Stimulated activated CD4-positive, alpha-beta T cell treated with anti-CD3 and anti-CD28 coated beads, Interleukin-1b, Interleukin-23, amount 100 ng/mL, for 4 hours (primary cell): ENCODE data around the gene ALDH1B1.

ENCODE experiments used
- DNase-seq, 2 donors: peaks; one replicate each; pipeline ENCODE4 v3.0.0-alpha.2; 2020; ENCODE audit warnings: low read depth in 2 of 2

ALDH1B1 gene

DNA sequence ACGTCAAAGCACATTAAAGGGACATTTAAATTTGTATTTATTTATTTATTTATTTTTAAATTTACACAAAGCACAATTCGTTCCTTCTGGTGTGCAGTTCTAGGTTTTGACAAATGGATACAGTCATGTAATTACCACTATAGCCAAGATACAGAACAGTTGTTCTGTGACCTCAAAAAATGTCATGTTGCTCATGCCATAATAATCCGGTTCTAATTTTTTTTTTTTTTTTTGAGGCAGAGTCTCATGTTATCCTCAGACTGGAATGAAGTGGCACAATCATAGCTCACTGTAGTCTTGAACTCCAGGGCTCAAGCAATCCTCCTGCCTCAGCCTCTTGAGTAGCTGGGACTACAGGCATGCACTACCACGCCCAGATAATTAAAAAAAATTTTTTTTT lies 24.0 kb downstream of the ALDH1B1 start:
- no peak for DNase-seq

- no peak for DNase-seq
These were observed 24.8 kb downstream of the ALDH1B1 start for GRCh38 chr9:38417003-38417945.

GRCh38 chr9:38418366-38418765 lies 25.9 kb downstream of the ALDH1B1 start:
- no peak for DNase-seq

DNA sequence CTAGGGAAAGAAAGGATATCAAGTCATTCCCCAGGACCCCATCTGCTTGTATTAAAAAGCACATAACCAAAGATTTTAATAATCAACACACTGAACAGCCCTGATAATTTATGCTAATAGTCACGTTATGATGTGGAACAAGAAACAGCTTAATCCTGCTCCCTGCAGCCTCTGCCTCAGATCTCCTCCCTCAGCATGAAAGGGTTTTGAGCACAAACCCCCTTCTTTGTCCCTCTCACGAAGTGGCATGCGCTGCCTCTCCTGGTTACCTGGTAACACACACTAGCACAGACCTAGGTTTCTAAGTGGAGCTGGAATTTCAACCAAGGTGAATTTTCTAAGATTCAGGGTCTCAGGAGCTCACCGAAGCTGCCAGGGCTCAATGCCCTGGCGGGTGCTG lies 26.7 kb downstream of the ALDH1B1 start:
- DNase-seq, result no peak

DNA sequence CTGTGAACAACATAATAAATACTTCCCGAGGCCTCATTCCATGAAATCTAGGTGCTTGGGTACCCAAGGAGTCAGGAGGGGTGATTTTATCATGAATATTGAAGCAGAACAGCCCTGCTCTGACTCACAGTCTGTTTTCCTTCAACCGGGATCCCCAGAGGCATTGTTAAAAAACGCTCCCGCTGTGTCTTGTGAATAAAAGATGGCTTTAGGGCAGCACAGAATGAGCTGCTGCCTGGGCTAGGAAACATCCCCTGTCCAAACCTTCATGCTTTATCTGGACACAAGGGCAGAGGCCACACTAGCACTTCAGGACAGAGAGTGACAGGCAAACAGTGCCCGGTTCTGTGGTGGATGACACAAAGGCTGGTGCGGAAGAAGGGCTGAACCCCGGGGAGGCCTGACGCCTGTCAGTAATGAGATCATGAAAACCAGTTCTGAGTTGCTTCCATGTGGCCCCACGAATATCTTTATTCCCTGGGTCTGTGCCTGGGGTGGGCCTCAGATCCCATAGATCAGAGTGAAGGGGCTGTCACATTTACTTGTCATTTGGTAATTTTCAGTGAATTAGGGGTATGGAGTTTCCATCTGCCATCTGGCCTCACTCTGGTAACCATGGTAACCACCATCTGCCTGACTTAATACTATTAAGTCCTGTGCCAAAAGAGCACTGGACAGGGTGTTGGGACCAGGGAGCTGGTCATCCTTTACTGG lies 29.2 kb downstream of the ALDH1B1 start:
- no peak for DNase-seq

GRCh38 chr9:38422555-38423260 lies 30.2 kb downstream of the ALDH1B1 start:
- DNase-seq, result no peak

GRCh38 chr9:38423273-38423972 lies 30.9 kb downstream of the ALDH1B1 start:
- no peak for DNase-seq

DNA sequence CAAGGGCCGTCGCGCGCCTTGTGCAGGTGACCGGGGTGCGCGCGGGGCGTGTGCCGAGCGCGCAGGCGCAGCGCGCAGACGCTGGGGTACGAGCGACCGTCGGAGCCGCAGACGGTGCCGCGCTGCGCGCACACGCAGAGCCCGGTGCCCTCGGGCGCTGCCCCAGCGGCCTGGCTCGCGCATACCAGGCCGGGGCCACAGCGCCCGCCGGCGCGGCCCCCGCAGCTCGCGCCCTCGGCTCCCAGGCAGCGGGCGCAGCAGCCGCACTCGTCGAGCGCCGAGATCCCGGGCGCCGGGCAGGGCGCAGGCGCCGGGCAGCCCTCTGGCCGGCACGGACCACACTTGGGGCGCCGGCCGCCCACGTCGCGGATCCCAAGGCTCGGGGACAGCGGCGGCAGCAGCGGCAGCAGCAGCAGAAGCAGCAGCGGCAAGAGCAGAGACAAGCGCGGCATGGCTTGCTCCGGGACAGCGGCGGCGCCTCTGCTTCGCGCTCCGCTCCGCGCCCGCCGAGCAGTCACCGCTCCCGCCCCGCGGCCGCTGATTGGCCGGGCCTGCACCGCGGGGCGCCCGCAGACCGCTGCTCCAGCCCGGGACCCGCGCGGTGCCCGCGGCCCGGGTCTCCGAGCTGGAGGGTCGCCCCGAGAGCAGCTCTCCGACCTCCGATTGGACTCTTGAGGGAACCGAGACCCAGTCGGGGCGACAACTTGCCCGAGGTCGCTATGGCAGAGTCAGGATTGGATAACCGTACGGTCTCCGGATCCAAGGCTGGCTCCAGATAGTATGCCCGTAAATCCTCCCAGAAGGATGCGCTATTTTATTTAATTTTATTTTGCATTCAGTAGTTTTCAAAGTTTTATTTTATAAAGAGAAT lies 31.7 kb downstream of the ALDH1B1 start, which contains the start of gene IGFBPL1:
Gene IGFBPL1, minus strand, starts transcription at position 482 of the 871 bp plus-strand sequence. Its CDS starts 30 bp downstream, at position 452.
- peak in 1 of 2 donors; percentile 6 for DNase-seq

- DNase-seq, result no peak
These were observed 32.4 kb downstream of the ALDH1B1 start for GRCh38 chr9:38424918-38425317.

DNA sequence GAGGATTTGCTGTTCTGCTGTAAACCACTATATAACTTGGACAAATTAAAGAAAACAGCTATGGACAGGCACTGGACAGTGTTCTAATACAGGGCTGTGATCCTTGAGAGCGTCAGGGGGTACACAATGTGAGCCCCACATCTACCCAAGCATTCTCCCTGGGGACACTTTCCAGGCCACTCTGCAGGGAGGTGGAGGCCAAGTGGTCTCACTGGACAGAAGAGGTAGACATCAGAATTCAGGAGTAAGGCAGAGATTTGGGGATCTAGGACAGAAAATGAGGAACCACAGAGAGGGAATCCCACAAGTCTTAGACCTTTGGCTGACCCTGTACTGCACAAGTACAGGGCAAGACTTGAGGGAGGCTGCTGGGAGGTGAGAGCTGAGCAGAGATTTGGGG lies 35.6 kb downstream of the ALDH1B1 start:
- no peak for DNase-seq

- no peak for DNase-seq
These were observed 38.6 kb downstream of the ALDH1B1 start for GRCh38 chr9:38431116-38431515.

- no peak for DNase-seq
These were observed 40.5 kb downstream of the ALDH1B1 start for GRCh38 chr9:38432922-38433510.

GRCh38 chr9:38434365-38434764 lies 41.9 kb downstream of the ALDH1B1 start:
- DNase-seq, result no peak

- DNase-seq, result no peak
These were observed 42.4 kb downstream of the ALDH1B1 start for GRCh38 chr9:38434853-38435252.

DNA sequence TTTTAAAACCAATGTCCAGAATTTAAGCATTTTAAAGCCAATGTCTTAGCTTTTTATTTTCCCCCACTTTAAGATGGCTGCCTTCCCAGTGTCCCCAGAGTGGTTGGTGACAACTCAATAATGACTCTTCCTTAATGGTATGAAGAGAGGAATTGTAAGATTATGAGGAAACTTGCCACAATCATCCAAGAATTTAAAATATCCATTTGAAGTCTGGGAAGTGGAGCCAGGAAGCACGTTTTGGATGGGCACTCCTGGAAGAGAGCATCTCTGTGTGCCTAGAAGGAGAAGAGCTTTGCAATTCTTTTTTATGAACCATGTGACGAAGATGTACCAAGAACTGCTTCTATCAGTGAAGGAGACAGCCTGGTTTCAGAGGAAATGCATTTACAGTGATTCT lies 43.0 kb downstream of the ALDH1B1 start:
- DNase-seq, result no peak

DNA sequence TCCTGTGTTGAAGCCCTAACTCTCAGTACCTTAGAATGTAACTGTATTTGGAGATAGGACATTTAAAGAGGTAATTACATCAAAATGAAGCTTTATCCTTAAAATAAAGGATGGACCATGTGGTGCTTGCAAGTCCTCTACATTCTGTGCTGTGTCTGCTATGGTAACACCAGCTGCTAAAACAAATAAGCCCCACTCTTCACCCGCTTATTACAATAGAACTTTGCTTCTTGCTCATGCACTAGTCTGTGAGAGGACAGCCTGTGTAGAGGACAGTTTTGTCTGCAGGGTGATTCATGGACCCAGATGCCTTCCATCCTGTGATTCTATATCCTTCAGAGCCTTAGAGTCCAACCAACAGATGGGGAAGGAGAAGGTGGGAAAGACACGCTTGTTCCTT lies 44.2 kb downstream of the ALDH1B1 start:
- no peak for DNase-seq

- no peak for DNase-seq
These were observed 44.8 kb downstream of the ALDH1B1 start for GRCh38 chr9:38437193-38437823.

- DNase-seq, result no peak
These were observed 46.9 kb downstream of the ALDH1B1 start for GRCh38 chr9:38439291-38439915.

GRCh38 chr9:38439916-38440301 lies 47.4 kb downstream of the ALDH1B1 start:
- no peak for DNase-seq
